Esophagus squamous epithelium (tissue), 5 donors: ENCODE measurements around the gene TNNC2. TPM values are rescaled to one million over a fixed set of nuclear protein-coding genes. Genes with fewer than 3 reads are reported as not detected.
"Not testable (repeated sequence)": the region's sequence is repeated elsewhere in the genome, so short reads cannot be mapped to it uniquely, and the experiment has no call there.

Experiments used
- DNase-seq: peaks from one replicate; lab custom pipeline; 2025; lab: John Stamatoyannopoulos, UW
- H3K27ac ChIP-seq, 4 donors: fragments of 200-600 bp; sonication (generic); one replicate each; pipeline ENCODE4 v1.5.1; 2016 to 2019; ENCODE audit warnings: mild to moderate bottlenecking in 1 of 4
- H3K27me3 ChIP-seq, 4 donors: fragments of 200-600 bp; sonication (generic); 1 replicate in 3 of 4; 2 replicates in 1 of 4; pipeline versions ENCODE4 v1.5.1 to v1.6.0; 2017 to 2021; ENCODE audit warnings: antibody characterized with exemption in 1 of 4
- H3K36me3 ChIP-seq, 3 donors: fragments of 200-600 bp; sonication (generic); one replicate each; pipeline ENCODE4 v1.5.1; 2016 to 2019
- H3K4me1 ChIP-seq, 3 donors: fragments of 200-600 bp; sonication (generic); one replicate each; pipeline ENCODE4 v1.5.1; 2017 to 2019
- H3K4me3 ChIP-seq, 4 donors: fragments of 200-600 bp; sonication (generic); 1 replicate in 3 of 4; 2 replicates in 1 of 4; pipeline ENCODE4 v1.5.1; 2016 to 2019; ENCODE audit warnings: mild to moderate bottlenecking in 2 of 4, moderate library complexity in 1 of 4
- H3K9me3 ChIP-seq, 3 donors: fragments of 200-600 bp; sonication (generic); one replicate each; pipeline ENCODE4 v1.5.1; 2016 to 2019
- CTCF ChIP-seq, 6 experiments: fragments of 450-650 bp in 4 of 6; fragments of 200-600 bp in 2 of 6; sonication (generic) in 2 of 6; IDR thresholded peaks; one replicate each; pipeline ENCODE4 v1.5.1; 2016 to 2019; ENCODE audit warnings: antibody characterized with exemption in 6 of 6, mild to moderate bottlenecking in 4 of 6, moderate library complexity in 4 of 6
- POLR2A ChIP-seq, 4 donors: fragments of 450-650 bp; IDR thresholded peaks; one replicate each; pipeline ENCODE4 v1.6.1; 2017; ENCODE audit warnings: antibody characterized with exemption in 4 of 4, mild to moderate bottlenecking in 4 of 4, moderate library complexity in 3 of 4
- WGBS, 2 donors: methylation state at CpG; one replicate each; pipeline ENCODE4 v1.1.5; 2018; 5-methylcytosine and 5-hydroxymethylcytosine counted together
- intact Hi-C: fragments of 100-400 bp; cut with DNase I; formaldehyde crosslinking; loops from one replicate; pipeline ENCODE4 v1.15.0; 2022
- total RNA-seq, 4 donors: library from RNA; depleted of rRNA; stranded (reverse); fragments of >200 nt; gene quantifications; one replicate each; pipeline ENCODE4 v1.1.0, GENCODE V29; 2016
- donor health status: DM: yes; HTN: yes; CAD: no.

The TNNC2 gene
- total RNA-seq = 1 to 10 TPM in 1 of 4 donors, not detected in 3; 1.1 TPM

- intact Hi-C loops = no loop called here
Measured at GRCh38 chr20:45827030-45827652, at the start of gene TNNC2. Gene TNNC2, minus strand, starts transcription at chr20:45827312. Its CDS starts 64 bp downstream, at chr20:45827248.

GRCh38 chr20:45874576-45874975 is 47.5 kb upstream of the TNNC2 start:
- no peak for TF ChIP-seq CTCF (IDR thresholded peaks at IDR 0.05)
- no peak for TF ChIP-seq POLR2A (IDR thresholded peaks at IDR 0.05)
- Histone ChIP-seq H3K4me3 (no peak overlapping the region), H3K27me3 (no peaks in the 10 kb centered on the region), H3K9me3 (no peaks in the 10 kb centered on the region), H3K27ac (no peak overlapping the region), H3K36me3 (peaks cover 0 to 22% (median 5%) of the 10 kb centered on the region in 3 donors), H3K4me1 (no peaks in the 10 kb centered on the region)
- WGBS, 2 donors = 63 to 70% methylated on average over 4 of the region's 4 CpGs
- DNase-seq = no peak
- intact Hi-C loops = no loop called here

More at GRCh38 chr20:45827030-45827652, at the start of gene TNNC2:
- no peak for DNase-seq
- Histone ChIP-seq H3K4me1 (peaks cover 18 to 62% (median 25%) of the 10 kb centered on the region in 3 donors), H3K9me3 (no peaks in the 10 kb centered on the region), H3K27me3 (peaks cover 0 to 25% (median 0%) of the 10 kb centered on the region in 4 donors), H3K4me3 (no peak within 1 kb of the TSS), H3K36me3 (no peaks in the 10 kb centered on the region), H3K27ac (peak within 1 kb of the TSS; percentile 21 to 90 (median 70))
- no peak for TF ChIP-seq CTCF (IDR thresholded peaks at IDR 0.05)
- TF ChIP-seq POLR2A (IDR thresholded peaks at IDR 0.05) = no peak
- WGBS, 2 donors = 80 to 88% methylated on average over 2 to 4 of the region's 8 CpGs

GRCh38 chr20:45874104-45874481 is 47.0 kb upstream of the TNNC2 start:
- H3K4me1 ChIP-seq, DNase-seq, H3K27me3 ChIP-seq, H3K9me3 ChIP-seq, H3K27ac ChIP-seq, intact Hi-C loops, H3K4me3 ChIP-seq: not testable (repeated sequence)
- WGBS, 2 donors = 85 to 89% methylated on average over 8 to 10 of the region's 10 CpGs
- TF ChIP-seq CTCF (IDR thresholded peaks at IDR 0.05) = peak in 1 of 6 experiments; percentile 2
- H3K36me3 ChIP-seq = peaks cover 0 to 22% (median 5%) of the 10 kb centered on the region in 3 donors

GRCh38 chr20:45873409-45874103 is 46.4 kb upstream of the TNNC2 start:
- Histone ChIP-seq H3K4me3 (no peak overlapping the region), H3K4me1 (no peaks in the 10 kb centered on the region), H3K9me3 (no peaks in the 10 kb centered on the region), H3K27me3 (no peaks in the 10 kb centered on the region), H3K27ac (peak overlapping the region in 1 of 4 donors; percentile 57), H3K36me3 (peaks cover 0 to 22% (median 5%) of the 10 kb centered on the region in 3 donors)
- 73 to 83% methylated on average over 1 of the region's 1 CpG for WGBS, 2 donors
- TF ChIP-seq CTCF (IDR thresholded peaks at IDR 0.05) = no peak
- TF ChIP-seq POLR2A (IDR thresholded peaks at IDR 0.05) = no peak
- intact Hi-C loops = no loop called here
- DNase-seq = no peak

- WGBS, 2 donors = 83 to 89% methylated on average over 4 of the region's 4 CpGs
- DNase-seq = no peak
- peak overlapping the region in 2 of 4 donors; percentile 20 to 57 for H3K27ac ChIP-seq
Measured at GRCh38 chr20:45872626-45873025, 45.5 kb upstream of the TNNC2 start.

More at GRCh38 chr20:45872626-45873025, 45.5 kb upstream of the TNNC2 start:
- TF ChIP-seq CTCF (IDR thresholded peaks at IDR 0.05) (no peak), POLR2A (IDR thresholded peaks at IDR 0.05) (no peak)
- Histone ChIP-seq H3K4me1 (no peaks in the 10 kb centered on the region), H3K9me3 (no peaks in the 10 kb centered on the region), H3K36me3 (peaks cover 0 to 12% (median 5%) of the 10 kb centered on the region in 3 donors), H3K27me3 (no peaks in the 10 kb centered on the region), H3K4me3 (no peak overlapping the region)
- intact Hi-C loops = no loop called here
